CD4-positive, alpha-beta T cell treated with Interleukin-21 for 1 hour (primary cell): ENCODE data around the gene OR13J1.

ENCODE experiments used
- DNase-seq: peaks from one replicate; pipeline ENCODE4 v3.0.0-alpha.2; 2020

Gene OR13J1

GRCh38 chr9:35829764-35830096 lies 40.5 kb downstream of the OR13J1 start:
- no peak for DNase-seq

- peak; percentile 93 for DNase-seq
These were observed 41.0 kb downstream of the OR13J1 start, which contains the start of gene TMEM8B for GRCh38 chr9:35829084-35829763. Gene TMEM8B (plus strand): TSS chr9:35829228. CDS start chr9:35829448, 220 bp downstream.

GRCh38 chr9:35828716-35829083 lies 41.5 kb downstream of the OR13J1 start, which contains the start of gene FAM221B:
Gene FAM221B (minus strand): TSS chr9:35828732. CDS start chr9:35826161, 2,571 bp downstream.
- no peak for DNase-seq

GRCh38 chr9:35827486-35827885 lies 42.7 kb downstream of the OR13J1 start:
- DNase-seq, result no peak

- peak; percentile 65 for DNase-seq
These were observed 44.0 kb downstream of the OR13J1 start for GRCh38 chr9:35826071-35826701.

GRCh38 chr9:35822926-35823325 lies 47.3 kb downstream of the OR13J1 start:
- no peak for DNase-seq

- DNase-seq, result no peak
These were observed 50.1 kb downstream of the OR13J1 start for GRCh38 chr9:35820076-35820475.
